MM.1S (cell line): ENCODE data around the gene PRODH2.

Experiments used
- DNase-seq: peaks from one replicate; pipeline ENCODE4 v3.0.0-alpha.2; 2015
- H2AFZ ChIP-seq: fragments of 300-600 bp; sonication (generic); 2 replicates; pipeline ENCODE4 v1.6.0; 2016; ENCODE audit warnings: antibody characterized with exemption, low read length
- H3F3A ChIP-seq: fragments of 300-600 bp; sonication (generic); 2 replicates; pipeline ENCODE4 v1.6.1; 2016; ENCODE audit warnings: mild to moderate bottlenecking, antibody characterized with exemption, low read length, moderate library complexity, mixed read lengths; ENCODE audit not compliant: insufficient read depth
- H3K27ac ChIP-seq: fragments of 300-600 bp; sonication (generic); 2 replicates; pipeline ENCODE4 v1.5.1; 2016; ENCODE audit warnings: mild to moderate bottlenecking, low read length
- H3K27me3 ChIP-seq: fragments of 300-600 bp; sonication (generic); replicated peaks from 2 replicates; pipeline ENCODE4 v1.6.0; 2016; ENCODE audit warnings: low read length; ENCODE audit not compliant: insufficient read depth
- H3K36me3 ChIP-seq: fragments of 300-600 bp; sonication (generic); replicated peaks from 2 replicates; pipeline ENCODE4 v1.6.1; 2016; ENCODE audit warnings: mild to moderate bottlenecking, low read length, mixed read lengths; ENCODE audit not compliant: insufficient read depth
- H3K4me1 ChIP-seq: fragments of 300-600 bp; sonication (generic); 2 replicates; pipeline ENCODE4 v1.6.1; 2016; ENCODE audit warnings: low read length, mixed read lengths
- H3K4me2 ChIP-seq: fragments of 300-600 bp; sonication (generic); 2 replicates; pipeline ENCODE4 v1.6.0; 2016; ENCODE audit warnings: low read depth, low read length
- H3K4me3 ChIP-seq: fragments of 300-600 bp; sonication (generic); 2 replicates; pipeline ENCODE4 v1.5.1; 2016; ENCODE audit warnings: low read length, mixed read lengths
- H3K79me2 ChIP-seq: fragments of 300-600 bp; sonication (generic); 2 replicates; pipeline ENCODE4 v1.6.1; 2016; ENCODE audit warnings: mixed run types, low read length, mixed read lengths
- H3K9ac ChIP-seq: fragments of 300-600 bp; sonication (generic); 2 replicates; pipeline ENCODE4 v1.6.1; 2016; ENCODE audit warnings: low read length, mixed read lengths
- H3K9me2 ChIP-seq: fragments of 300-600 bp; sonication (generic); replicated peaks from 2 replicates; pipeline ENCODE4 v1.6.1; 2016; ENCODE audit warnings: mild to moderate bottlenecking, low read length, mixed read lengths; ENCODE audit not compliant: insufficient read depth
- H3K9me3 ChIP-seq: fragments of 300-600 bp; sonication (generic); replicated peaks from 2 replicates; pipeline ENCODE4 v1.6.1; 2016; ENCODE audit warnings: mild to moderate bottlenecking, low read length, mixed read lengths; ENCODE audit not compliant: insufficient read depth
- H4K20me1 ChIP-seq: fragments of 300-600 bp; sonication (generic); 2 replicates; pipeline ENCODE4 v1.6.1; 2016; ENCODE audit warnings: mild to moderate bottlenecking, low read length, moderate library complexity, mixed read lengths; ENCODE audit not compliant: insufficient read depth
- EZH2 ChIP-seq: fragments of 300-600 bp; sonication (generic); optimal IDR thresholded peaks from 2 replicates; pipeline ENCODE3; 2017; ENCODE audit warnings: low read depth, mild to moderate bottlenecking, antibody characterized with exemption, low read length, mixed read lengths
- EZH2phosphoT487 ChIP-seq: fragments of 300-600 bp; sonication (generic); IDR thresholded peaks from 2 replicates; pipeline ENCODE4 v1.6.1; 2018; ENCODE audit warnings: antibody characterized with exemption, low read length
- TF ChIP-seq, protein P1 (sequence below): fragments of 300-600 bp; sonication (generic); IDR thresholded peaks from 2 replicates; pipeline ENCODE4 v1.5.1; 2016; ENCODE audit warnings: antibody characterized with exemption, low read length, mixed read lengths

PRODH2 gene, protein sequence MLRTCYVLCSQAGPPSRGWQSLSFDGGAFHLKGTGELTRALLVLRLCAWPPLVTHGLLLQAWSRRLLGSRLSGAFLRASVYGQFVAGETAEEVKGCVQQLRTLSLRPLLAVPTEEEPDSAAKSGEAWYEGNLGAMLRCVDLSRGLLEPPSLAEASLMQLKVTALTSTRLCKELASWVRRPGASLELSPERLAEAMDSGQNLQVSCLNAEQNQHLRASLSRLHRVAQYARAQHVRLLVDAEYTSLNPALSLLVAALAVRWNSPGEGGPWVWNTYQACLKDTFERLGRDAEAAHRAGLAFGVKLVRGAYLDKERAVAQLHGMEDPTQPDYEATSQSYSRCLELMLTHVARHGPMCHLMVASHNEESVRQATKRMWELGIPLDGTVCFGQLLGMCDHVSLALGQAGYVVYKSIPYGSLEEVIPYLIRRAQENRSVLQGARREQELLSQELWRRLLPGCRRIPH

GRCh38 chr19:35812220-35813042 lies at the start of gene PRODH2:
TSS of gene PRODH2 (minus strand) at chr19:35812845. CDS start at chr19:35812805, 40 bp downstream.
- no peak within 1 kb of the TSS for H2AFZ ChIP-seq

GRCh38 chr19:35861640-35862160 lies 49.1 kb upstream of the PRODH2 start:
- DNase-seq = no peak
- Histone ChIP-seq H3K4me1 (no peaks in the 10 kb centered on the region), H3K4me3 (no peak overlapping the region), H3F3A (no peaks in the 10 kb centered on the region), H2AFZ (no peak overlapping the region), H3K9ac (no peak overlapping the region), H3K79me2 (no peaks in the 10 kb centered on the region), H3K27ac (no peak overlapping the region), H3K27me3 (peaks cover 93% of the 10 kb centered on the region), H3K4me2 (no peak overlapping the region), H3K36me3 (no peaks in the 10 kb centered on the region), H3K9me3 (no peaks in the 10 kb centered on the region), H3K9me2 (no peaks in the 10 kb centered on the region), H4K20me1 (no peaks in the 10 kb centered on the region)
- TF ChIP-seq EZH2 (no peak), EZH2phosphoT487 (no peak)
- TF ChIP-seq, protein P1, sequence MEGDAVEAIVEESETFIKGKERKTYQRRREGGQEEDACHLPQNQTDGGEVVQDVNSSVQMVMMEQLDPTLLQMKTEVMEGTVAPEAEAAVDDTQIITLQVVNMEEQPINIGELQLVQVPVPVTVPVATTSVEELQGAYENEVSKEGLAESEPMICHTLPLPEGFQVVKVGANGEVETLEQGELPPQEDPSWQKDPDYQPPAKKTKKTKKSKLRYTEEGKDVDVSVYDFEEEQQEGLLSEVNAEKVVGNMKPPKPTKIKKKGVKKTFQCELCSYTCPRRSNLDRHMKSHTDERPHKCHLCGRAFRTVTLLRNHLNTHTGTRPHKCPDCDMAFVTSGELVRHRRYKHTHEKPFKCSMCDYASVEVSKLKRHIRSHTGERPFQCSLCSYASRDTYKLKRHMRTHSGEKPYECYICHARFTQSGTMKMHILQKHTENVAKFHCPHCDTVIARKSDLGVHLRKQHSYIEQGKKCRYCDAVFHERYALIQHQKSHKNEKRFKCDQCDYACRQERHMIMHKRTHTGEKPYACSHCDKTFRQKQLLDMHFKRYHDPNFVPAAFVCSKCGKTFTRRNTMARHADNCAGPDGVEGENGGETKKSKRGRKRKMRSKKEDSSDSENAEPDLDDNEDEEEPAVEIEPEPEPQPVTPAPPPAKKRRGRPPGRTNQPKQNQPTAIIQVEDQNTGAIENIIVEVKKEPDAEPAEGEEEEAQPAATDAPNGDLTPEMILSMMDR = no peak

More at GRCh38 chr19:35812220-35813042, at the start of gene PRODH2:
- Histone ChIP-seq H3K4me1 (no peaks in the 10 kb centered on the region), H3K9me2 (no peaks in the 10 kb centered on the region), H4K20me1 (no peaks in the 10 kb centered on the region), H3K79me2 (no peaks in the 10 kb centered on the region), H3K27ac (no peak within 1 kb of the TSS), H3K4me2 (no peak within 1 kb of the TSS), H3K36me3 (no peaks in the 10 kb centered on the region), H3K4me3 (no peak within 1 kb of the TSS), H3K9ac (no peak within 1 kb of the TSS), H3F3A (no peaks in the 10 kb centered on the region), H3K27me3 (peaks cover 88% of the 10 kb centered on the region), H3K9me3 (no peaks in the 10 kb centered on the region)
- no peak for DNase-seq
- TF ChIP-seq, protein P1 = no peak
- TF ChIP-seq EZH2phosphoT487 (no peak), EZH2 (no peak)

GRCh38 chr19:35860818-35861639 lies 48.4 kb upstream of the PRODH2 start:
- Histone ChIP-seq H3K9me3 (no peaks in the 10 kb centered on the region), H4K20me1 (no peaks in the 10 kb centered on the region), H3F3A (no peaks in the 10 kb centered on the region), H3K4me3 (no peak overlapping the region), H3K9ac (no peak overlapping the region), H3K27me3 (peaks cover 93% of the 10 kb centered on the region), H3K79me2 (no peaks in the 10 kb centered on the region), H3K36me3 (no peaks in the 10 kb centered on the region), H2AFZ (no peak overlapping the region), H3K4me2 (no peak overlapping the region), H3K9me2 (no peaks in the 10 kb centered on the region), H3K27ac (no peak overlapping the region), H3K4me1 (no peaks in the 10 kb centered on the region)
- TF ChIP-seq EZH2phosphoT487 = no peak
- TF ChIP-seq, protein P1 = no peak
- no peak for TF ChIP-seq EZH2
- DNase-seq = no peak
